DMS53 treated with DMSO at 0.1 percent for 48 hours (cell line): ENCODE data around the gene CEP112.

Experiments used
- DNase-seq: peaks from one replicate; lab custom pipeline; 2025; ENCODE audit not compliant: unreplicated experiment; lab: John Stamatoyannopoulos, UW

CEP112 gene

DNA sequence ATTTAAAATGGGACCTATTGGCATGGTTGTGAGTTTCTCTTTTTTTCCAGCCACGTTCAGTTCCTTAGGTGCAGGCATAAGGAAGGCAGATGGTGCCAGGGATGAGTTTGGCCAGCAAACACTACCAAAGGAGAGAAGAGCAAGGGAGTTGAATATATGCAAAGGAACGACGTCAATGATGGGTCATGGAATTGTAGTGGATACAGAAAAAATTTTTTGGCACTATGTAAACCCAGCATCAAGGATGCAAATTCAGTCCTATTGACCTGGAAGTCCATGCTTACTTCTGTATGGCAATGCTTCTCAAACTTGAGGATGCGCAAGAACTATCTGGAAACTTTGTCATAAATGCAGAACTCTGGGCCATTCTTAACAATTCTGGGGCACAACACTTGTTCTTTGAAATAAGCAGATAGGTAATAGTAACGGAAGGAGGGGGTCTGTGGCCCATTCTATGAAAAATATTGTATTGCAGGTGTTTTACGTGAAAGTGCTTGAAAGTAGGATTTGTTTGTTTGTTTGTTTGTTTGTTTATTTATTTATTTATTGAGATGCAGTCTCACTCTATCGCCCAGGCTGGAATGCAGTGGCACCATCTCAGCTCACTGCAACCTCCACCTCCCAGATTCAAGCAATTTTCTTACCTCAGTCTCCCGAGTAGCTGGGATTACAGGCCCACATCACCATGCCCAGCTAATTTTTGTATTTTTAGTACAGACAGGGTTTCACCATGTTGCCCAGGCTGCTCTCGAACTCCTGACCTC is 19.3 kb upstream of the CEP112 start:
- DNase-seq: no peak

DNA sequence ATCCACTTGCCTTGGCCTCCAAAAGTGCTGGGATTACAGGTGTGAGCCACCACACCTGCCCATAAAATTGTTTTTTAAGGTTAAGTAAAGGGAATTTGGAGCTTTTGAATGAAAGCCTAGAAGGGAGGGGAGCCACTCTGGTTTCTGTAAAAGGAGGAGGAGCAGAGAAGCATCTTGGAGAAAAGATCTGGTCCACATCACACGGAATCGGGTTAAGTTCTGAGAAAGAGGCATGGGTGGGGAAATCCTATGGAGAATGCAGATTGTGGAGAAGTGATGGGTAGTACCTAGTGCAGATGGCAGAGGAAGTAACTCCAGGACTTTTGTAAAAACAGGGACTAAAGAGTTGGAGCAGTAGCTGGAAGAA is 18.3 kb upstream of the CEP112 start:
- DNase-seq: no peak

DNA sequence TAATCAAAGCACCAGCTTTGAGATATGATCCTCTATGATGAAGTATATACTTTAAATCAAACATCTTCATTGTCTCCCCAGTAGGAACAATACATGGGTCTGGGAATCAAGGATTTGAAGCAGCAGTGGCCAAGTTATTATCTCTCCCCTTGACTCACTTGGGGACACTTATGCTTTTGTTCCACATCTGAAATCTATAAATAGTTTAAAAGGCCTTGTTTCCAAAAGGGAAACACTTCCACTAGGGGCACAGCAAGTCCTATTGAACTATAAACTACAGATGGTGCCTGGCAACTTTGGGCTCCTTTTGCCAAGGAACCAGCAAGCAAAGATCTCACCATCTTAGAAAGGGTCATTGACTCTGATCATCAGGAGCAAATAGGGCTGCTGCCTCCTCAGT is 16.0 kb upstream of the CEP112 start:
- no peak for DNase-seq

DNA sequence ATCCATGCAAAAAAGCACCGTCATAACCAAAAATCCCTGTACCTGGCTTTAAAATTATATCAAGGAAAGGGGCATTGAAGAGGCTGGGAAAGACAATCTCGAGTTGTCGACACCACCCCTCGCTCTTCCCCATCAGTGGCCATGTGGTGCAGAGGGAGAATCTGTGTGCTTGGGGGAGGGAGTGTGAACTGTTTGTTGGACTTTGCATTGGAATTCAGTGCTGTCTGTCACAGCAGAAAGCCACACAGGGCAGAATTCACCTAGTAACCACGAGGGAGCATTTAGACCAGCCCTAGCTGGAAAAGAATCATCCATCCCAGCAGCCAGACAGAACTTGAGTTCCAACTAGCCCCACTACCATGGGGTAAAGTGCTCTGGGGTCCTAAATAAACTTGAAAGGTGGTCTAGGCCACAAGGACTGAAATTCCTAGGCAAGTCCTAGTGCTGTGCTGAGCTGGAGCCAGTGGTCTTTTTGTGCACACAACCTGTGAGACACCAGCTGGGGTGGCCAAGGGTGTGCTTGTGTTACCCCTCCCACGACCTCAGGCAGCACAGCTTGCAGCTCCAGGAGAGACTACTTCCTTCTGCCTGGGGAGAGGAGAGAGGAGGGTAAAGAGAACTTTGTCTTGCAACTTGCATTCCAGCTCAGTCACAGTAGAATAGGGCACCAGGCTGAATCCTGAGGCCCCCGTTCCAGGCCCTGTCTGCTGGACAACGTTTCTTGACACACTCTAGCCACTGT is 11.5 kb upstream of the CEP112 start:
- no peak for DNase-seq

DNA sequence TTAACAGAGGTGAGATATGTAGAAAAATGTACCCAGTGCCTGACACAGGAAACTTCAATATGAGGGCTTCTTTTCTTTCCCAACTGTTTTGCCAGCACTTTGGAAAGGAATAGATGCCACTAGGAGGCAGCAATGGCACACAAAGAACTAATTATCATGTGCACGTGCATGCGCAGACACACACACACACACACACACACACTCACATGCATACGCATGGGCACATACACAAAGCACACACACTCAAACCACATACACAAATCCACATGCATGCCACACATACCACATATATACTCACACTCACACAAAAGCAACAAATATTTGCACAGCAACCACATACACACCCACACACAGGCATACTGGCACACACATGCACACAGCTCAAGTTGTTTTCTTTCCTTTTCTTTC is 8.8 kb upstream of the CEP112 start:
- peak; percentile 60 for DNase-seq

DNA sequence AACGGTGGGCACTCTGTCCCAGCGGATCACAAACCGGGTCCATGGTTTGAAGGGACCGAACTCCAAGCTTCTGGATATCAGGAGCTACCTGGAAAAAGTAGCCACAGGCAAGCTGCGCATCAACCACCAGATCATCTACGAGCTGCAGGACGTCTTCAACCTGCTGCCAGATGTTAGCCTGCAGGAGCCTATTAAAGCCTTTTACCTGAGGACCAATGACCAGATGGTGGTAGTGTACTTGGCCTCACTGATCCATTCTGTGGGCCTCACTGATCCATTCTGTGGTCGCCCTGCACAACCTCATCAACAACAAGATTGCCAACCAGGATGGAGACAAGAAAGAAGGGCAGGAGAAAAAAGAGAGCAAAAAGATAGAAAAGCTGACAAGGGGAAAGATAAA is 6.3 kb upstream of the CEP112 start:
- no peak for DNase-seq

DNA sequence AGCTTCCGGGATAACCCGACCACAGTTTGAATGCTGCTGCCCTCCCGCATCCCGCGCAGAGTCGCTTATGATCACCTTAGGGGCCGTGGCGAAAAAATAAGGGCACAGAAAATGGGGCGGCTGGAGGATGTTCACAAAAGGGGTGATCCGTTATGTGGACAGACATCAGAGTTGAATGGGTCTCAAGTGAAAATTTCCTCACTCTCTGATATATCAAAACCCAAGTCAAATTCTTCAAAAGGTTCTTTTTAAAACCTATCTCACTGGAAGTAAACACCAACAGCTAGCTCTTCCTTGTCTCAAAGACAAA is 400 bp upstream of the CEP112 start:
- peak; percentile 38 for DNase-seq

DNA sequence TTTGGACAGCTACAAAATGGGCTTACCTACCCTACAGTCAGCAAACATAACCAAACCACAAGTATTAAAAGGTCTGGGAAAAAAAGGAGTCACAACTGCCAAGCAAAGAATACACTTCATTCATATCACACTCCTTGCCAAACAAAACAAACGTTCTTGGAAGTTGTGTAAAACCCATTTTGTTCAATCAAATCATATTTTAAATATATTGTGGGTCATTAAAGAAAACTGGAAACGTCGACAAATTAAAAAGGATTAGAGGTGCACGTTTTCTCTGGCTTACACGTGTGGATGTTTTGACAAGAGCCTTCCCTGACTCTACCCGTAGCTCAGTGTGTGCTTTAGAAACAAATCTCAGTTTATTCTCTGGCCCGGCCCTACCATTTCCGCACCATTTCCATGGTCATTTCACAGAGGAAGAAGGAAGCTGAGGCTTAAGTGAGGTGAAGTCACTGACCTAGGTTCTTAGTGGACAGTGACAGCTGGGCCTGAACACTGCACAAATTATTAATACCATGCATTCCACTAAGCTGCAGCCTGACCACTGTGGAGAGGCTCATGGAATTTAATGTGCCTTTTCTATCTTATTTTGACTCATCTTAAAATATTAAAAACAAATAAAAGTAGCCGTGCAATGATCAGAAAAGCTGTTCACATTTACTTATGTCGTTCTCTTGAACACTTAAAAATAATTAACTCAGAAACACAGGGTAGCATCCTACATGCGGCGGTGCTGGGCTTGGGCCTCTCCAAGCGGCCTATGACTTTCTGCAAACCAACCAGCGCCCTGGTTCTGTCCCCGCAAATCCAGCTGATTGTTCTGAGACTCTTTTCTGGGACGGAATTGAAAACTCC is 968 bp downstream of the CEP112 start:
- DNase-seq: no peak

DNA sequence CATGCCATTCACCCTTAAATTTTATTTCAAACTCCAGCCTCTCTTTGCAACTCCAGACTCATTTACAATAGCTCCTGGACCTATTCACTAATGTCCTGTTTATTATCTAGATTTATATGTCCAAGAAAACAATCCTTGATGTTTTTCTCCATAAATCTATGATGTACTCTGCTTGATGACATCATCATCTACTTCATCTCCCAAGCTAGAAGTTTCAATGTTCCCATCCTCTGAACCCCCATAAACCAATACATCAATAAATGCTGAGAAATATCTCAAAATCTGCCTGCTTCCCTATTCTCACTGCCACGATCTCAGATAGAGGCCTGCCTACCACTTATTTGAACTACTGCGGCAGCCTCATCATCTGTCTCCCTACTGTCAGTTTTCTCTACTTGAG is 4.2 kb downstream of the CEP112 start:
- no peak for DNase-seq

DNA sequence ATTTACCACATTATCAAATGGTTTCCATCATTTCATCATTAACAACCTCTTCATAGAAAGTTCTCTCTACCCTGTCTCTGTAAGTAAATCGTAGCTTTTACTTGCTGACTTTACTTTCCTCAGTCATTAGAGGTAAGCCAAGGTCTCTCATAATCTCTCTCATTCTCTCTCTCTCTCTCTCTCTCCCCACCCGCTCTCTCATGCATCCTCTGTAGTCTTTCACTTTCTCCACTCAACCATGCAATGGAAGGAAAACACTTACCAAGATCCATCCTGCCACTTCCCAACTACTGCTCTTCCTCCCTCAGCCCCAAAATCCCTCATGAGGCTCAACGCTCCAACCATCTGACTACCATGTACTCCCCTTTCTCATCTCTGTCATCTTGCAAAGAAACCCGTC is 6.1 kb downstream of the CEP112 start:
- peak; percentile 30 for DNase-seq

DNA sequence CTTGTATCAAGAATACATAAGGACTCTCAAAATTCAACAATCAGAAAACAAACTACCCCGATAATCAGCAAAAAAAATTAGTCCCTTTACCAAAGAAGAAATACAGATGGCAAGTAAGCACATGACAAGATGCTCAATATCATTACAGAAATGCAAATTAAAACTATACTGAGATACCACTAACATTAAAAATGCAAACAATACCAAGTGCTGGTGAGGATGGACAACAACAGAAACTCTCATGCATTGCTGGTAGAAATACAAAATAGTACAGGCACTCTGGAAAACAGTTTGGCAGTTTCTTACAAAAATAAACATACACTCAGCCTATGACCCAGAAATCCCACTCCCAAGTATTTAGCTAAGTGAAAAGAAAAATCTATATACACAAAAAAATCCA is 7.5 kb downstream of the CEP112 start:
- no peak for DNase-seq

DNA sequence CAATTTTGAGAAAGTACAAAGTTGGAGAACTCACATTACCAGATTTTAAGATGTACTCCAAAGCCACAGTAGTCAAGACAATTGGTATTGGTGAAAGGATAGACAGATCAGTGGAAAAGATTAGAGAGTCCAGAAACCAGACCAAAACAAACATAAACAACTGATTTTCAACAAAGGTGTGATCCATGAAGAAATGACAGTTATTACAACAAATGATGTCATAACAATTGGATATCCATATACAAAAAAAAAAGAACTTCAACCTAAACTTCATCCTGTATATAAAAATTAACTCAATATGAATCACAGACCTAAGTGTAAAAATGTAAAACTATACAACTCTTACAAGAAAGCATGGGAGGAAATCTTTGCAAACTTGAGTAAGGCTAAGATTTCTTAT is 8.4 kb downstream of the CEP112 start:
- no peak for DNase-seq

DNA sequence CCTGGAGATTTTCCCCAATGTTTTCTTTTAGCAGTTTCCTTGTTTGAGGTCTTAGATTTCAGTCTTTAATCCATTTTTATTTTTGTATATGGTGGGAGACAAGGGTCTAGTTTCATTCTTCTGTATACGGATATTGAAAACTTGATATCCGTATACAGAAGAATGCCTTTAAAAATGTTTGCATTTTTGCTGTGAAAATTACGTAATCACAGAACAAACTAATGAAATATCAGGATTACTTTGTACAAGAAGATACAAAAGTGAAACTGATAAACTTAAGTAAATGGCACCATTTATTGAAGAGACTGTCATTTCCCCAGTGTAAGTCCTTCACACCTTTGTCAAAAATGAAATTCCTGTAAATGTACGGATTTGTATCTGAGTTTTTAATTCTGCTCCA is 13.3 kb downstream of the CEP112 start:
- DNase-seq: no peak

DNA sequence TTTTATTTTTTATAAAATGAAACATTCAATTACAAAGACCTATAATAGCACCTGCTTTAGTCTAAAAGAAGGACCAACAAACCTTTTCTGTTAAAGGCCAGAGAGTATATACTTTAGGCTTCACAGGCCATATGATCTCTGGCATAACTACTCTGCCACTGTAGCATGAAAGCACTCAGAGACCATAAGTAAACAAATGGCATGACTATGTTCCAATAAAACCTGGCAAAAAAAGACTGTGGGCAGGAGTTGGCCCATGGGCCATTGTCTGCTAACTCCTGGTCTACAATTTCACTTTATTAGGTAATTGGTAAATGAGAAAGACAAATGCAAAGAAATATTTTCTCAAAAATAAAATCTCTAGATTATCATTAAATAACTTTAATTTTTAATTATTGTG is 14.9 kb downstream of the CEP112 start:
- DNase-seq: peak; percentile 93

DNA sequence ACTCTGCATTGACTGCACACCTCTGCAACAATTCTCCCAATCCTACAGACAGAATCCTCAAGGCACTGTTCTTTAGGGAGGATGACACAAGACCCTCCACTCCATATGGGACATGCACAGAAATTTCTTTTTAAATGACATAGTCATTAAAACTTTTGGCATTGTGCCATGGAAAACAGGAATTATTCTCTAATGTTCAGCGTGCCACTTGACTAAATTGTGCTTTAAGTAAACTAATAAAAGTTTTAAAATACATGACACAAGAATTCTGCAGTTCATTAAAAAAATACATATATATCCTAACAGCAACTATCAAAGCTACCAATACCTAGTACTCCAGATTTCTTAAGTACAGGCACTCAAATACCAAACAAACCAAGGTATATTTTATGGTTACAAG is 16.0 kb downstream of the CEP112 start:
- no peak for DNase-seq

DNA sequence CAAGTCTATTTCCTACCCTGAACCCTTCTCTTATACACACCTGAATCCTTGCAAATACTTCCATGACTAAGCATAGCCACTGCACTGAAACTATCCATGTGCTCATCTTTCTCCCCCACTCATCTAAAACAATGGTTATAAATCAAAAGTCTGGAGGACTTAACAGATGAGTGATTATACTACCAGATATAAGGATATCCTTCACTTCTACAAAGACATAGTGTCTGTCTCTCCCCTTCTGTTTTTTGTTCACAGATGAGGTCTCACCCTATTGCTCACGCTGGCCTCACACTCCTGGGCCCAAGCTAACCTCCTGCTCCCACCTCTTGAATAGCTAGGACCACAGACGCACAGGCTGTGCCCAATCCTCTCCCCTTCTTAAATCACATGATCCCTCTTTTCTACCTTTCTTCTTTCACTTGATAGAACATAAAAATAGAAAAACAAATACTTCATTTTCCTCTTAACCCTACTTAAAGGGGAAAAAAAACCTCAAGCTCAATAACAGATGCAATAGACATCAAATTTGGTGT is 19.2 kb downstream of the CEP112 start:
- no peak for DNase-seq

DNA sequence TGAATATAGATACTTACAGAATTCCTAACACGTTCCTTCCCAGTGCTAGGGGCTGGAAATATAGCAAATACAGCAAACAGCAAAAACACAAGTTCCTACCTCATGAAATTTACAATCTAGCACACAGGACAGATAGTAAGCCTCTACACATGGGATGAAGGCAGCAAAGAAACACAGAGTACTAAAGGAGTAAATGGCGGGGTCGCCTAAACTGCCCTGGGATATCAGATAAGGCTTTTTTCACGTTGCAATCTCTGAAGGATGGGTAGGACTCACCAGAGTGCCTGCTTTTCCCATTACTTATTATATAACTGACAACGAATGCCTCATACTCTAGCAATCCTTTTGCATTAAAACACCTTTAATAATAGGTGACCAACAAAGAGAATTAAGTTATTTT is 19.8 kb downstream of the CEP112 start:
- DNase-seq: no peak

DNA sequence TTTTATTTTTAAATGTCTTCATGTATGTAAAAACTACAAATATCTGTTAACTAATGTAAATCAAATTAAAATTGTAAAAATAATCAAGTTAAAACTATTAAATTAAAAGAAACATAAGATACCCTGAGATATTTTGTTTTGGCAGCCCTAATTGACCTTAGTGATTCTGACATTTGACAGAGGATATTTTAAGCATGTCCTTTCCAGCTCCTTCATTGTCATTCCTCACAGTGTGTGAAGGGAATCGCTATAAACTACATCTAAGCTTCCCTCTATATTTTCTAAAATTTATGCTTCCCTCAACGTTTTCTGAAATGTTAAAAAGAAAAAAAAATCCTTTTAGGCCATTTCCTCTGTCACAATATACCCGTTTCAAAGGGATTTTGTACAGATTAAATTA is 20.2 kb downstream of the CEP112 start:
- DNase-seq: no peak

DNA sequence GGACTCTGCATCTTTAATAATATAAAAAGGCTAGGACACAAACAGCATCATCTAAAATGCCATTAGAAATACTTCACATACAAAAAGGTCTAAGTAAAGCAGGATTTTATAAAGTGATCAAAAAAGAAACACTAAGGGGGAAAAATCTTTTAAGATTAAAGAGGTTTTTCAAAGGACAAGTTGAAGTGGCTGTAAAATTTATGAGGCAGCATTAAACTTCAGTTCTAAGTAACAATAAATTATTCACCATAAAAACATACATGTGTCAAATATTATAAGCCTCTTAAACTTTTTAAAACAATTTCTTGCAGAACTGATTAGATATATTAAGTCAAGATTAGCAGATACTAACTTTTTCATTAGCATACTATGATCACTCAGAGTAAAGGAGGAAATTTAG is 20.8 kb downstream of the CEP112 start:
- DNase-seq: no peak

DNA sequence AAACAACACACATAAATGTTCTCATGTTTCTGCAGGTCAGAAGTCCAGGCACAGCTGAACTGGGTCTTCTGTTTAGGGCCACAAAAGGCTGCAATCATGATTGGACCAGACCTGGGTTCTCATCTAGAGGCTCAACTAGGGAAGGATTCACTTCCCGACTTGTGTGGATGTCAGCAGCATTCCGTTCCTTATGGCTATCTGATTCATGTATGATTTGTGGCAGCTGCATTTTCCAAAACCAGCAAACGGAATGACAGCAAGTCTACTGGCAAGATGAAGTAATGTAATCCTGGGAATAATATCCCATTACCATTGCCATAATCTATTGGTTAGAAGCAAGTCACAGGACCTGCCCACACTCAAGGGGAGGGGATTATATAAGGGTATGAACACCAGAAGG is 22.1 kb downstream of the CEP112 start:
- DNase-seq: no peak

DNA sequence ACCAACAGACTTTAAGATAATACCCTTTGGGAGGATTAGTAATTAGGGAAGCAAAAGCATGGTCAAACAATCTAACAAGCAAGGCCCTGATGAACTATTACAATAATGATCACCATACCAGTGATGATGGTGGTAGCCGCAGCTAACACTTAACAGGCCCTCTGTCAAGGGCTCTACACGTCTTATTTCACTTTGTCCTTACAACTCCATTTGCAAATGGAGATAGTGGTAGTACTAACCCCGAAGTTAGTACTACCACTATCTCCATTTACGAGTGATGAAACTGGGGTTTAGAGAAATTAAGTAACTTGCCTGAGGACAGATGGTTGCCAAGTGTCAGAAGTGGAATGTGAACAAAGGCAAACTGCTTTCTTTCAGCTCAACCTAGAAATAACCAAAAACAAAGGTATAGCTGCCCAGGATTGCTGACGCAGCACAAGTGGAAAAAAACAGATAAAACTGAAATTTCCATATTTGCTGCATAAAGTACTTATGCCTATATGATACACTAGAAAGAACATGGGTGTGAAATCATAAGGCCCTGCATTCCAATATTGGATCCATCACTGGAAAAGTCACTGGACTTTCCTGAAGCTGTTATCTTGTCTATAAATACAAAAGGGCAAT is 24.6 kb downstream of the CEP112 start:
- DNase-seq: no peak
